ENCODE data around the gene NOL8.

Gene NOL8

GRCh38 chr9:92257327-92257726 lies 67.8 kb downstream of the NOL8 start:
- DNase-seq, result no peak

GRCh38 chr9:92254381-92255337 lies 70.5 kb downstream of the NOL8 start:
- no peak for DNase-seq

GRCh38 chr9:92253656-92254055 lies 71.5 kb downstream of the NOL8 start:
- DNase-seq, result no peak

- no peak for DNase-seq
These were observed 77.2 kb downstream of the NOL8 start for GRCh38 chr9:92247981-92248380.
